GM23338 (cell line): Measurements from ENCODE around the gene FAM20C. TPM values are rescaled to one million over a fixed set of nuclear protein-coding genes. Genes with fewer than 3 reads are reported as not detected.

Experiments used
- ATAC-seq: fragments of 200-7000 bp; cut with Tn5 transposase; 3 replicates; pipeline ENCODE4 v1.9.1; 2020
- DNase-seq: peaks from one replicate; pipeline ENCODE4 v3.0.0-alpha.2; 2015; ENCODE audit warnings: low spot score
- H2AFZ ChIP-seq: fragments of 200-600 bp; sonication (generic); 2 replicates; pipeline ENCODE4 v1.8.0; 2016; ENCODE audit warnings: antibody characterized with exemption, mild to moderate bottlenecking, moderate library complexity
- H3F3A ChIP-seq: fragments of 200-600 bp; sonication (generic); replicated peaks from 2 replicates; pipeline ENCODE4 v1.8.0; 2017; ENCODE audit warnings: antibody characterized with exemption, mixed run types, low read depth
- H3K27ac ChIP-seq: fragments of 200-600 bp; sonication (generic); 2 replicates; pipeline ENCODE4 v1.6.1; 2016; ENCODE audit warnings: low read depth
- H3K27me3 ChIP-seq: fragments of 200-600 bp; sonication (generic); 2 replicates; pipeline ENCODE4 v1.8.0; 2016; ENCODE audit warnings: mild to moderate bottlenecking, mixed run types, moderate library complexity; ENCODE audit not compliant: insufficient read depth
- H3K36me3 ChIP-seq: fragments of 200-600 bp; sonication (generic); 2 replicates; pipeline ENCODE4 v1.8.0; 2016; ENCODE audit warnings: mild to moderate bottlenecking; ENCODE audit not compliant: insufficient read depth
- H3K4me1 ChIP-seq: fragments of 200-600 bp; sonication (generic); 2 replicates; pipeline ENCODE4 v1.8.0; 2016; ENCODE audit warnings: mild to moderate bottlenecking, moderate library complexity; ENCODE audit not compliant: insufficient read depth
- H3K4me2 ChIP-seq: fragments of 200-600 bp; sonication (generic); 2 replicates; pipeline ENCODE4 v1.7.1; 2017; ENCODE audit warnings: mixed run types
- H3K4me3 ChIP-seq: fragments of 200-600 bp; sonication (generic); 2 replicates; pipeline ENCODE4 v1.6.1; 2016; ENCODE audit warnings: mixed run types
- H3K79me2 ChIP-seq: fragments of 200-600 bp; sonication (generic); replicated peaks from 2 replicates; pipeline ENCODE4 v1.8.0; 2017; ENCODE audit warnings: mild to moderate bottlenecking; ENCODE audit not compliant: insufficient read depth
- H3K9me2 ChIP-seq: fragments of 200-600 bp; sonication (generic); 2 replicates; pipeline ENCODE4 v1.8.0; 2017; ENCODE audit not compliant: insufficient read depth
- H4K20me1 ChIP-seq: fragments of 200-600 bp; sonication (generic); replicated peaks from 2 replicates; pipeline ENCODE4 v1.8.0; 2017; ENCODE audit warnings: mild to moderate bottlenecking; ENCODE audit not compliant: insufficient read depth
- H3K27ac Mint-ChIP-seq: 2 replicates; pipeline ENCODE4 v1.8.0; 2020; ENCODE audit warnings: inconsistent platforms, mild to moderate bottlenecking, moderate library complexity, mixed read lengths
- H3K27me3 Mint-ChIP-seq: 3 replicates; pipeline ENCODE4 v1.8.0; 2022; ENCODE audit warnings: low read depth, mild to moderate bottlenecking, moderate library complexity, mixed read lengths, inconsistent platforms; ENCODE audit not compliant: insufficient read depth, poor library complexity
- H3K36me3 Mint-ChIP-seq: 3 replicates; pipeline ENCODE4 v1.8.0; 2021; ENCODE audit warnings: low read depth, mild to moderate bottlenecking, inconsistent platforms, moderate library complexity, mixed read lengths
- H3K4me1 Mint-ChIP-seq: 3 replicates; pipeline ENCODE4 v1.8.0; 2020; ENCODE audit warnings: mild to moderate bottlenecking, inconsistent platforms, mixed read lengths
- H3K4me3 Mint-ChIP-seq: 3 replicates; pipeline ENCODE4 v1.8.0; 2021; ENCODE audit warnings: moderate library complexity, mild to moderate bottlenecking, inconsistent platforms, mixed read lengths
- H3K9me3 Mint-ChIP-seq: 3 replicates; pipeline ENCODE4 v1.8.0; 2020; ENCODE audit warnings: moderate library complexity, mild to moderate bottlenecking, inconsistent platforms, mixed read lengths
- CREB1 ChIP-seq: fragments of 250-450 bp; sonication (Bioruptor Pico); IDR thresholded peaks from 2 replicates; pipeline ENCODE4 v1.5.0; 2020; ENCODE audit warnings: low read depth, mild to moderate bottlenecking, moderate library complexity
- ETS1 ChIP-seq: IDR thresholded peaks from 2 replicates; pipeline ENCODE4 v1.6.1; 2016; ENCODE audit warnings: antibody characterized with exemption
- EZH2 ChIP-seq: fragments of 200-600 bp; sonication (generic); IDR thresholded peaks from one replicate; pipeline ENCODE4 v1.8.0; 2017; ENCODE audit warnings: antibody characterized with exemption, mild to moderate bottlenecking, low read depth; ENCODE audit not compliant: unreplicated experiment
- EZH2phosphoT487 ChIP-seq: fragments of 200-600 bp; sonication (generic); IDR thresholded peaks from one replicate; pipeline ENCODE4 v1.8.1; 2018; ENCODE audit warnings: antibody characterized with exemption; ENCODE audit not compliant: unreplicated experiment
- JUNB ChIP-seq: IDR thresholded peaks from one replicate; pipeline ENCODE4 v1.6.1; 2016; ENCODE audit warnings: antibody characterized with exemption; ENCODE audit not compliant: unreplicated experiment
- NANOG ChIP-seq: IDR thresholded peaks from 2 replicates; pipeline ENCODE4 v1.6.1; 2016; ENCODE audit warnings: antibody characterized with exemption, borderline replicate concordance
- POLR2AphosphoS5 ChIP-seq: IDR thresholded peaks from 2 replicates; pipeline ENCODE4 v1.6.1; 2016; ENCODE audit warnings: antibody characterized with exemption, low read depth
- STAT1 ChIP-seq: IDR thresholded peaks from one replicate; pipeline ENCODE4 v1.6.1; 2016; ENCODE audit warnings: antibody characterized with exemption; ENCODE audit not compliant: unreplicated experiment
- ZNF114 ChIP-seq: fragments of 250-450 bp; sonication (Bioruptor Pico); IDR thresholded peaks from 2 replicates; pipeline ENCODE4 v1.5.0; 2020; ENCODE audit warnings: mild to moderate bottlenecking, moderate library complexity
- ZNF331 ChIP-seq: fragments of 250-450 bp; sonication (Bioruptor Pico); IDR thresholded peaks from 2 replicates; pipeline ENCODE4 v1.5.0; 2020; ENCODE audit warnings: low read depth, mild to moderate bottlenecking, moderate library complexity
- polyA plus RNA-seq: library from polyadenylated mRNA; unstranded; fragments of >200 nt; fragmentation: Nextera tagmentation; extraction: Ambion mirVana; gene quantifications from 2 replicates; pipeline ENCODE4 v1.2.1, GENCODE V29; 2016
- total RNA-seq: library from RNA; depleted of rRNA; stranded (reverse); fragments of >200 nt; shearing (Covaris generic); gene quantifications from 2 replicates; pipeline ENCODE4 v1.2.3, GENCODE V29; 2014
- TF ChIP-seq, protein P1 (sequence below): IDR thresholded peaks from one replicate; pipeline ENCODE4 v1.6.1; 2018; ENCODE audit warnings: antibody characterized with exemption; ENCODE audit not compliant: unreplicated experiment
- TF ChIP-seq, protein P2 (sequence below), 2 experiments: fragments of 200-600 bp in 1 of 2; sonication (generic) in 1 of 2; conservative IDR thresholded peaks; 2 replicates each; pipeline versions ENCODE4 v1.5.1 to v1.6.1; 2016 to 2017; ENCODE audit warnings: antibody characterized with exemption in 2 of 2, low read depth in 2 of 2, mild to moderate bottlenecking in 2 of 2, moderate library complexity in 1 of 2
- TF ChIP-seq, protein P3 (sequence below): fragments of 250-450 bp; sonication (Bioruptor Pico); IDR thresholded peaks from 2 replicates; pipeline ENCODE4 v1.5.0; 2020; ENCODE audit warnings: mild to moderate bottlenecking, moderate library complexity

FAM20C gene
- total and polyA plus RNA-seq, 2 experiments from 2014 or later = 7.6 to 24.8 TPM

GRCh38 chr7:205115-206010 lies 13.0 kb downstream of the FAM20C start:
- Mint-ChIP-seq H3K36me3 (peaks cover 83% of the 10 kb centered on the region), H3K4me3 (no peak overlapping the region), H3K4me1 (peaks cover 7% of the 10 kb centered on the region), H3K27me3 (peaks cover 24% of the 10 kb centered on the region), H3K9me3 (peaks cover 13% of the 10 kb centered on the region), H3K27ac (no peak overlapping the region)
- H3K36me3 ChIP-seq = no peaks in the 10 kb centered on the region; the same call in 1 of the 2 replicates
- H3K4me2 ChIP-seq = no peak overlapping the region
- H3K27me3 ChIP-seq = no peaks in the 10 kb centered on the region
- H3K27ac ChIP-seq = no peak overlapping the region
- DNase-seq = no peak
- 0 out of 2 replicates have a peak, but pooled peaks cover 5% of the 10 kb centered on the region for H3F3A ChIP-seq
- H2AFZ ChIP-seq = no peak overlapping the region
- no peaks in the 10 kb centered on the region for H3K79me2 ChIP-seq
- H3K4me3 ChIP-seq = no peak overlapping the region
- no peaks in the 10 kb centered on the region; the same call in 1 of the 2 replicates for H4K20me1 ChIP-seq
- no peak for ATAC-seq
- H3K4me1 ChIP-seq = no peaks in the 10 kb centered on the region
- TF ChIP-seq, protein P1, sequence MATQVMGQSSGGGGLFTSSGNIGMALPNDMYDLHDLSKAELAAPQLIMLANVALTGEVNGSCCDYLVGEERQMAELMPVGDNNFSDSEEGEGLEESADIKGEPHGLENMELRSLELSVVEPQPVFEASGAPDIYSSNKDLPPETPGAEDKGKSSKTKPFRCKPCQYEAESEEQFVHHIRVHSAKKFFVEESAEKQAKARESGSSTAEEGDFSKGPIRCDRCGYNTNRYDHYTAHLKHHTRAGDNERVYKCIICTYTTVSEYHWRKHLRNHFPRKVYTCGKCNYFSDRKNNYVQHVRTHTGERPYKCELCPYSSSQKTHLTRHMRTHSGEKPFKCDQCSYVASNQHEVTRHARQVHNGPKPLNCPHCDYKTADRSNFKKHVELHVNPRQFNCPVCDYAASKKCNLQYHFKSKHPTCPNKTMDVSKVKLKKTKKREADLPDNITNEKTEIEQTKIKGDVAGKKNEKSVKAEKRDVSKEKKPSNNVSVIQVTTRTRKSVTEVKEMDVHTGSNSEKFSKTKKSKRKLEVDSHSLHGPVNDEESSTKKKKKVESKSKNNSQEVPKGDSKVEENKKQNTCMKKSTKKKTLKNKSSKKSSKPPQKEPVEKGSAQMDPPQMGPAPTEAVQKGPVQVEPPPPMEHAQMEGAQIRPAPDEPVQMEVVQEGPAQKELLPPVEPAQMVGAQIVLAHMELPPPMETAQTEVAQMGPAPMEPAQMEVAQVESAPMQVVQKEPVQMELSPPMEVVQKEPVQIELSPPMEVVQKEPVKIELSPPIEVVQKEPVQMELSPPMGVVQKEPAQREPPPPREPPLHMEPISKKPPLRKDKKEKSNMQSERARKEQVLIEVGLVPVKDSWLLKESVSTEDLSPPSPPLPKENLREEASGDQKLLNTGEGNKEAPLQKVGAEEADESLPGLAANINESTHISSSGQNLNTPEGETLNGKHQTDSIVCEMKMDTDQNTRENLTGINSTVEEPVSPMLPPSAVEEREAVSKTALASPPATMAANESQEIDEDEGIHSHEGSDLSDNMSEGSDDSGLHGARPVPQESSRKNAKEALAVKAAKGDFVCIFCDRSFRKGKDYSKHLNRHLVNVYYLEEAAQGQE = no peak
- TF ChIP-seq, protein P2, sequence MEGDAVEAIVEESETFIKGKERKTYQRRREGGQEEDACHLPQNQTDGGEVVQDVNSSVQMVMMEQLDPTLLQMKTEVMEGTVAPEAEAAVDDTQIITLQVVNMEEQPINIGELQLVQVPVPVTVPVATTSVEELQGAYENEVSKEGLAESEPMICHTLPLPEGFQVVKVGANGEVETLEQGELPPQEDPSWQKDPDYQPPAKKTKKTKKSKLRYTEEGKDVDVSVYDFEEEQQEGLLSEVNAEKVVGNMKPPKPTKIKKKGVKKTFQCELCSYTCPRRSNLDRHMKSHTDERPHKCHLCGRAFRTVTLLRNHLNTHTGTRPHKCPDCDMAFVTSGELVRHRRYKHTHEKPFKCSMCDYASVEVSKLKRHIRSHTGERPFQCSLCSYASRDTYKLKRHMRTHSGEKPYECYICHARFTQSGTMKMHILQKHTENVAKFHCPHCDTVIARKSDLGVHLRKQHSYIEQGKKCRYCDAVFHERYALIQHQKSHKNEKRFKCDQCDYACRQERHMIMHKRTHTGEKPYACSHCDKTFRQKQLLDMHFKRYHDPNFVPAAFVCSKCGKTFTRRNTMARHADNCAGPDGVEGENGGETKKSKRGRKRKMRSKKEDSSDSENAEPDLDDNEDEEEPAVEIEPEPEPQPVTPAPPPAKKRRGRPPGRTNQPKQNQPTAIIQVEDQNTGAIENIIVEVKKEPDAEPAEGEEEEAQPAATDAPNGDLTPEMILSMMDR (conservative IDR thresholded peaks at IDR 0.05; ENCODE audit: low read depth in 2 of 2) = no peak
- TF ChIP-seq EZH2phosphoT487 (no peak), CREB1 (CRISPR knock-in tag) (no peak), STAT1 (no peak), EZH2 (no peak), ETS1 (no peak), NANOG (no peak), ZNF331 (CRISPR knock-in tag) (no peak), JUNB (no peak), POLR2AphosphoS5 (no peak), ZNF114 (no peak)
- TF ChIP-seq, protein P3, sequence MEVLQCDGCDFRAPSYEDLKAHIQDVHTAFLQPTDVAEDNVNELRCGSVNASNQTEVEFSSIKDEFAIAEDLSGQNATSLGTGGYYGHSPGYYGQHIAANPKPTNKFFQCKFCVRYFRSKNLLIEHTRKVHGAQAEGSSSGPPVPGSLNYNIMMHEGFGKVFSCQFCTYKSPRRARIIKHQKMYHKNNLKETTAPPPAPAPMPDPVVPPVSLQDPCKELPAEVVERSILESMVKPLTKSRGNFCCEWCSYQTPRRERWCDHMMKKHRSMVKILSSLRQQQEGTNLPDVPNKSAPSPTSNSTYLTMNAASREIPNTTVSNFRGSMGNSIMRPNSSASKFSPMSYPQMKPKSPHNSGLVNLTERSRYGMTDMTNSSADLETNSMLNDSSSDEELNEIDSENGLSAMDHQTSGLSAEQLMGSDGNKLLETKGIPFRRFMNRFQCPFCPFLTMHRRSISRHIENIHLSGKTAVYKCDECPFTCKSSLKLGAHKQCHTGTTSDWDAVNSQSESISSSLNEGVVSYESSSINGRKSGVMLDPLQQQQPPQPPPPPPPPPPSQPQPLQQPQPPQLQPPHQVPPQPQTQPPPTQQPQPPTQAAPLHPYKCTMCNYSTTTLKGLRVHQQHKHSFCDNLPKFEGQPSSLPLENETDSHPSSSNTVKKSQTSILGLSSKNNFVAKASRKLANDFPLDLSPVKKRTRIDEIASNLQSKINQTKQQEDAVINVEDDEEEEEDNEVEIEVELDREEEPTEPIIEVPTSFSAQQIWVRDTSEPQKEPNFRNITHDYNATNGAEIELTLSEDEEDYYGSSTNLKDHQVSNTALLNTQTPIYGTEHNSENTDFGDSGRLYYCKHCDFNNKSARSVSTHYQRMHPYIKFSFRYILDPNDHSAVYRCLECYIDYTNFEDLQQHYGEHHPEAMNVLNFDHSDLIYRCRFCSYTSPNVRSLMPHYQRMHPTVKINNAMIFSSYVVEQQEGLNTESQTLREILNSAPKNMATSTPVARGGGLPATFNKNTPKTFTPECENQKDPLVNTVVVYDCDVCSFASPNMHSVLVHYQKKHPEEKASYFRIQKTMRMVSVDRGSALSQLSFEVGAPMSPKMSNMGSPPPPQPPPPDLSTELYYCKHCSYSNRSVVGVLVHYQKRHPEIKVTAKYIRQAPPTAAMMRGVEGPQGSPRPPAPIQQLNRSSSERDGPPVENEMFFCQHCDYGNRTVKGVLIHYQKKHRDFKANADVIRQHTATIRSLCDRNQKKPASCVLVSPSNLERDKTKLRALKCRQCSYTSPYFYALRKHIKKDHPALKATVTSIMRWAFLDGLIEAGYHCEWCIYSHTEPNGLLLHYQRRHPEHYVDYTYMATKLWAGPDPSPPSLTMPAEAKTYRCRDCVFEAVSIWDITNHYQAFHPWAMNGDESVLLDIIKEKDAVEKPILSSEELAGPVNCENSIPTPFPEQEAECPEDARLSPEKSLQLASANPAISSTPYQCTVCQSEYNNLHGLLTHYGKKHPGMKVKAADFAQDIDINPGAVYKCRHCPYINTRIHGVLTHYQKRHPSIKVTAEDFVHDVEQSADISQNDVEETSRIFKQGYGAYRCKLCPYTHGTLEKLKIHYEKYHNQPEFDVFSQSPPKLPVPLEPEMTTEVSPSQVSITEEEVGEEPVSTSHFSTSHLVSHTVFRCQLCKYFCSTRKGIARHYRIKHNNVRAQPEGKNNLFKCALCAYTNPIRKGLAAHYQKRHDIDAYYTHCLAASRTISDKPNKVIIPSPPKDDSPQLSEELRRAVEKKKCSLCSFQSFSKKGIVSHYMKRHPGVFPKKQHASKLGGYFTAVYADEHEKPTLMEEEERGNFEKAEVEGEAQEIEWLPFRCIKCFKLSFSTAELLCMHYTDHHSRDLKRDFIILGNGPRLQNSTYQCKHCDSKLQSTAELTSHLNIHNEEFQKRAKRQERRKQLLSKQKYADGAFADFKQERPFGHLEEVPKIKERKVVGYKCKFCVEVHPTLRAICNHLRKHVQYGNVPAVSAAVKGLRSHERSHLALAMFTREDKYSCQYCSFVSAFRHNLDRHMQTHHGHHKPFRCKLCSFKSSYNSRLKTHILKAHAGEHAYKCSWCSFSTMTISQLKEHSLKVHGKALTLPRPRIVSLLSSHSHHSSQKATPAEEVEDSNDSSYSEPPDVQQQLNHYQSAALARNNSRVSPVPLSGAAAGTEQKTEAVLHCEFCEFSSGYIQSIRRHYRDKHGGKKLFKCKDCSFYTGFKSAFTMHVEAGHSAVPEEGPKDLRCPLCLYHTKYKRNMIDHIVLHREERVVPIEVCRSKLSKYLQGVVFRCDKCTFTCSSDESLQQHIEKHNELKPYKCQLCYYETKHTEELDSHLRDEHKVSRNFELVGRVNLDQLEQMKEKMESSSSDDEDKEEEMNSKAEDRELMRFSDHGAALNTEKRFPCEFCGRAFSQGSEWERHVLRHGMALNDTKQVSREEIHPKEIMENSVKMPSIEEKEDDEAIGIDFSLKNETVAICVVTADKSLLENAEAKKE (CRISPR knock-in tag) = no peak
- no peaks in the 10 kb centered on the region for H3K9me2 ChIP-seq
